ENCODE data around the gene ALOX15B. TPM values are rescaled to one million over a fixed set of nuclear protein-coding genes. Genes with fewer than 3 reads are reported as not detected.

Gene ALOX15B
- total and polyA plus RNA-seq, 4 donors: 0.16 to 1.0 (median 0.56) TPM

DNA sequence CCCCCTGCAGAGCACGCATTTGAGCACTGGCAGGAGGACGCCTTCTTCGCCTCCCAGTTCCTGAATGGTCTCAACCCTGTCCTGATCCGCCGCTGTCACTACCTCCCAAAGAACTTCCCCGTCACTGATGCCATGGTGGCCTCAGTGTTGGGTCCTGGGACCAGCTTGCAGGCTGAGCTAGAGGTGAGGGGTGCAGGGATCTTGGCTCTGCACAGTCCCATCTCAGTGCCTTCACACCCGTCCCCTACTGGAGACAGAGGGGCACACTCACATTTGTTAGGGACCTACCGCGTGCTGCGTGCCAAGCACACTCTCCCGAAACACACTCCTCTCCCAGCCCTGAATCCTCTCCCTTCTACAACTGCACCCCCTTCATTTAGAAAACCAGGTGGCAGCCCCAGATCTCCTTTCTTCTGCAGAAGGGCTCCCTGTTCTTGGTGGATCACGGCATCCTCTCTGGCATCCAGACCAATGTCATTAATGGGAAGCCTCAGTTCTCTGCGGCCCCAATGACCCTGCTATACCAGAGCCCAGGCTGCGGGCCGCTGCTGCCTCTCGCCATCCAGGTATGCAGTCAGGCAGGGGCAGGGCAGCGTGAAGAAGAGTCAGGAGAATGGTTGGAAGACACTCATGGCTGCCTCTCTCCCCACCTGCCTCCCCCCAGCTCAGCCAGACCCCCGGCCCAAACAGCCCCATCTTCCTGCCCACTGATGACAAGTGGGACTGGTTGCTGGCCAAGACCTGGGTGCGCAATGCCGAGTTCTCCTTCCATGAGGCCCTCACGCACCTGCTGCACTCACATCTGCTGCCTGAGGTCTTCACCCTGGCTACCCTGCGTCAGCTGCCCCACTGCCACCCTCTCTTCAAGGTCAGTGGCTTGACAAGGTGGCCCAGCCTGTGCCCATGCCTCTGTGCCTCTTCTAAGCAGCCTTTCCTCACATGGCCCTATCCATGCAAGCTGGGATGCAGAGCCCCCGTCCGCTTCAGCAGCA, 6.3 kb downstream of the ALOX15B start:
- DNase-seq (ENCODE audit: low spot score): no peak
- Histone ChIP-seq H3K9me3 (ENCODE audit: control insufficient read depth in 4 of 4, low read length in 3 of 4) (no peaks in the 10 kb centered on the region), H3K9ac (ENCODE audit: low read depth in 1 of 2, low read length in 2 of 2) (no peak overlapping the region), H3K27me3 (ENCODE audit: control insufficient read depth in 4 of 4, insufficient read depth in 4 of 4, low read length in 3 of 4) (no peaks in the 10 kb centered on the region), H3K4me3 (ENCODE audit: low read depth in 1 of 3, low read length in 3 of 3) (no peak overlapping the region), H3K27ac (ENCODE audit: low read depth in 1 of 2, low read length in 2 of 2) (no peak overlapping the region), H3K4me1 (ENCODE audit: control insufficient read depth in 4 of 4, insufficient read depth in 4 of 4, low read length in 3 of 4) (peaks cover 0 to 8% (median 0%) of the 10 kb centered on the region in 4 donors), H3K36me3 (ENCODE audit: control insufficient read depth in 4 of 4, insufficient read depth in 3 of 4, low read depth in 1 of 4, low read length in 3 of 4) (no peaks in the 10 kb centered on the region)
- TF ChIP-seq HNF4A (conservative IDR thresholded peaks at IDR 0.05): no peak
- TF ChIP-seq SP1 (IDR thresholded peaks at IDR 0.05): no peak
- no peak for TF ChIP-seq ZBTB33 (IDR thresholded peaks at IDR 0.05)
- no peak for TF ChIP-seq MAX (IDR thresholded peaks at IDR 0.05)
- no peak for TF ChIP-seq NR2F2 (IDR thresholded peaks at IDR 0.05)
- no peak for TF ChIP-seq TAF1 (conservative IDR thresholded peaks at IDR 0.05)
- TF ChIP-seq REST (IDR thresholded peaks at IDR 0.05): no peak
- no peak for TF ChIP-seq FOXA2 (IDR thresholded peaks at IDR 0.05)
- no peak for TF ChIP-seq EGR1 (IDR thresholded peaks at IDR 0.05; ENCODE audit: low read depth in 2 of 2)
- no peak for TF ChIP-seq YY1 (IDR thresholded peaks at IDR 0.05)
- TF ChIP-seq RXRA (IDR thresholded peaks at IDR 0.05): no peak
- TF ChIP-seq RAD21 (IDR thresholded peaks at IDR 0.05): no peak
- TF ChIP-seq GABPA (IDR thresholded peaks at IDR 0.05 in 1 of 2, conservative IDR thresholded peaks at IDR 0.05 in 1 of 2): no peak
- WGBS: 90% methylated on average over 24 of the region's 24 CpGs

DNA sequence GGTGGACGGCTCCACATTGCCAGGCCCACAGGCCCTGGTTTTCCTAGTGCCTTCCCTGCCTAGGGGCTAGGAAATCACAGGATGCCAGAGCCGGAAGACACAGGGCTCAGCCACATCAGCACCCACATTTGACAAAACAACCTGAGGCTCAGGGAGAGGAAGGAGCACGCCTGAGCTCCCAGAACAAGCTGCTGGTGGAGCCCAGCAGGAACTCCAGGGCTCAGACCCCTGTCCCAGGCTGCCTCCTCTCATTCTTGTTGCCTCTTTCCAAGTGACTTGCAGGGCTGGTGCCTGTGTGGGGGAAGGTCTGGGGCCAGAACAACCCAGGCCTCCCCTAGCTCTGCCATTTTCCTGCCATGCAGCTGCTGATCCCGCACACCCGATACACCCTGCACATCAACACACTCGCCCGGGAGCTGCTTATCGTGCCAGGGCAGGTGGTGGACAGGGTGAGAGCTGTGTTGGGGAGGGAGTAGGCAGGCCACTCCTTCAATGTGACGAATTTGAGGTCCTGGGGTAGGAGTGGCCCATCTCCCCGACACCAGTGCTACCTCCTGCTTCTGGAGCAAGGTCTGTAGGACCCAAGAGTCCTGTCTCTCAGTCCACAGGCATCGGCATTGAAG, 7.6 kb downstream of the ALOX15B start:
- Histone ChIP-seq H3K4me3 (ENCODE audit: low read depth in 1 of 3, low read length in 3 of 3) (no peak overlapping the region), H3K9ac (ENCODE audit: low read depth in 1 of 2, low read length in 2 of 2) (no peak overlapping the region), H3K9me3 (ENCODE audit: control insufficient read depth in 4 of 4, low read length in 3 of 4) (no peaks in the 10 kb centered on the region), H3K27me3 (ENCODE audit: control insufficient read depth in 4 of 4, insufficient read depth in 4 of 4, low read length in 3 of 4) (no peaks in the 10 kb centered on the region), H3K27ac (ENCODE audit: low read depth in 1 of 2, low read length in 2 of 2) (no peak overlapping the region), H3K4me1 (ENCODE audit: control insufficient read depth in 4 of 4, insufficient read depth in 4 of 4, low read length in 3 of 4) (no peaks in the 10 kb centered on the region), H3K36me3 (ENCODE audit: control insufficient read depth in 4 of 4, insufficient read depth in 3 of 4, low read depth in 1 of 4, low read length in 3 of 4) (no peaks in the 10 kb centered on the region)
- no peak for TF ChIP-seq RAD21 (IDR thresholded peaks at IDR 0.05)
- no peak for DNase-seq (ENCODE audit: low spot score)
- 92% methylated on average over 11 of the region's 11 CpGs for WGBS

Data from liver (tissue), 9 donors.